GM12878 (cell line): ENCODE data around the gene USP2.

Experiments used
- BCLAF1 ChIP-seq: fragments of 450-650 bp; IDR thresholded peaks from 2 replicates; pipeline ENCODE4 v1.6.1; 2017; ENCODE audit warnings: antibody characterized with exemption, mild to moderate bottlenecking, moderate library complexity
- CTCF ChIP-seq, 3 experiments: IDR thresholded peaks in 2 of 3; conservative IDR thresholded peaks in 1 of 3; 2 replicates each; pipeline ENCODE4 v1.5.1; 2011; ENCODE audit warnings: low read depth in 3 of 3, low read length in 3 of 3, mild to moderate bottlenecking in 3 of 3, control low read depth in 2 of 3, moderate library complexity in 2 of 3, inconsistent platforms in 1 of 3, mixed read lengths in 1 of 3; ENCODE audit not compliant: control insufficient read depth in 2 of 3, insufficient read depth in 1 of 3; ENCODE audit errors: extremely low read depth in 1 of 3
- ELK1 ChIP-seq: IDR thresholded peaks from 2 replicates; pipeline ENCODE4 v1.6.1; 2012; ENCODE audit warnings: low read depth, low read length, improper control_type of control experiment
- EZH2 ChIP-seq: IDR thresholded peaks from 2 replicates; pipeline ENCODE4 v1.6.1; 2012; ENCODE audit warnings: low read depth, mild to moderate bottlenecking, control low read depth, inconsistent platforms, low read length, borderline replicate concordance; ENCODE audit not compliant: control insufficient read depth
- HDAC6 ChIP-seq: fragments of 200-600 bp; sonication (generic); IDR thresholded peaks from one replicate; pipeline ENCODE4 v1.8.0; 2017; ENCODE audit warnings: antibody characterized with exemption; ENCODE audit not compliant: unreplicated experiment
- JUND ChIP-seq: IDR thresholded peaks from 2 replicates; pipeline ENCODE4 v1.6.1; 2012; ENCODE audit warnings: low read depth, mild to moderate bottlenecking, low read length, improper control_type of control experiment, moderate library complexity
- MAX ChIP-seq: IDR thresholded peaks from 2 replicates; pipeline ENCODE4 v1.6.1; 2012; ENCODE audit warnings: low read depth, low read length, improper control_type of control experiment
- POLR2AphosphoS5 ChIP-seq: IDR thresholded peaks from 2 replicates; pipeline ENCODE4 v1.6.1; 2011; ENCODE audit warnings: mild to moderate bottlenecking, low read length, inconsistent platforms
- SP1 ChIP-seq: IDR thresholded peaks from one replicate; pipeline ENCODE4 v1.6.1; 2011; ENCODE audit warnings: low read depth, low read length
- USF2 ChIP-seq: IDR thresholded peaks from 2 replicates; pipeline ENCODE4 v1.6.1; 2011; ENCODE audit warnings: low read depth, low read length, improper control_type of control experiment, borderline replicate concordance

GRCh38 chr11:119400860-119401259 lies 19.4 kb upstream of the USP2 start:
- TF ChIP-seq CTCF (IDR thresholded peaks at IDR 0.05 in 2 of 3, conservative IDR thresholded peaks at IDR 0.05 in 1 of 3; ENCODE audit: control insufficient read depth in 2 of 3, extremely low read depth in 1 of 3, insufficient read depth in 1 of 3, low read depth in 3 of 3, low read length in 3 of 3) (no peak), HDAC6 (no peak), BCLAF1 (no peak), MAX (no peak), USF2 (no peak), SP1 (no peak), EZH2 (no peak), POLR2AphosphoS5 (no peak), JUND (no peak), ELK1 (no peak)
